GM12872 (cell line): ENCODE data around the gene PDIA3.
A peak's percentile ranks its signal among the peaks of the same experiment; 100 is the strongest.

Experiments
- TF ChIP-seq, protein P1 (sequence below): IDR thresholded peaks from 3 replicates; pipeline ENCODE4 v1.5.1; 2011; ENCODE audit warnings: low read depth, mild to moderate bottlenecking, low read length, moderate library complexity; ENCODE audit not compliant: insufficient read depth

Gene PDIA3

DNA sequence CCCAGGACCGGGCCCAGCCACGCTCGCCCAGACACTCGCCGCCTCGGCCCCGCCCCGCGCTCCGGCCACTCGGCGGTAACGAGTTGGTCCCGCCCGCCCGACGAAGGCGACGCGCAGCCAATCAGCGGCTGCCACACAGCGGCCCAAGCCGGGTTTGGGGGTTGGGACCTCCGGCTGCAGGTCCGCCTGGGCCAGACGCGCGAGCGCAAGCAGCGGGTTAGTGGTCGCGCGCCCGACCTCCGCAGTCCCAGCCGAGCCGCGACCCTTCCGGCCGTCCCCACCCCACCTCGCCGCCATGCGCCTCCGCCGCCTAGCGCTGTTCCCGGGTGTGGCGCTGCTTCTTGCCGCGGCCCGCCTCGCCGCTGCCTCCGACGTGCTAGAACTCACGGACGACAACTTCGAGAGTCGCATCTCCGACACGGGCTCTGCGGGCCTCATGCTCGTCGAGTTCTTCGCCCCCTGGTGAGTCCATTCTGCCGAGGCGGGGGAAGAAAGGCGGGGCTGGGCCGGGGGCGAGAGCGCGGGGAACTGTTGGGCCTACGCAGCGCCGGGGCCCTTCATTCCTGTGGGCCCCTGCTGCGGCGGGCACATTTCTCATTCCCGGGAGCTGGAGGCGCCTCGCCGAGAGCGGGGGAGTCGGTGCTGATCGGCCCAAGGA is at the start of gene PDIA3:
Gene PDIA3 (plus strand): TSS at position 194 of the 658 bp plus-strand sequence. CDS start 102 bp downstream, at position 296.
- TF ChIP-seq, protein P1, sequence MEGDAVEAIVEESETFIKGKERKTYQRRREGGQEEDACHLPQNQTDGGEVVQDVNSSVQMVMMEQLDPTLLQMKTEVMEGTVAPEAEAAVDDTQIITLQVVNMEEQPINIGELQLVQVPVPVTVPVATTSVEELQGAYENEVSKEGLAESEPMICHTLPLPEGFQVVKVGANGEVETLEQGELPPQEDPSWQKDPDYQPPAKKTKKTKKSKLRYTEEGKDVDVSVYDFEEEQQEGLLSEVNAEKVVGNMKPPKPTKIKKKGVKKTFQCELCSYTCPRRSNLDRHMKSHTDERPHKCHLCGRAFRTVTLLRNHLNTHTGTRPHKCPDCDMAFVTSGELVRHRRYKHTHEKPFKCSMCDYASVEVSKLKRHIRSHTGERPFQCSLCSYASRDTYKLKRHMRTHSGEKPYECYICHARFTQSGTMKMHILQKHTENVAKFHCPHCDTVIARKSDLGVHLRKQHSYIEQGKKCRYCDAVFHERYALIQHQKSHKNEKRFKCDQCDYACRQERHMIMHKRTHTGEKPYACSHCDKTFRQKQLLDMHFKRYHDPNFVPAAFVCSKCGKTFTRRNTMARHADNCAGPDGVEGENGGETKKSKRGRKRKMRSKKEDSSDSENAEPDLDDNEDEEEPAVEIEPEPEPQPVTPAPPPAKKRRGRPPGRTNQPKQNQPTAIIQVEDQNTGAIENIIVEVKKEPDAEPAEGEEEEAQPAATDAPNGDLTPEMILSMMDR: peak; percentile 10; the same call in 1 of the 3 replicates

DNA sequence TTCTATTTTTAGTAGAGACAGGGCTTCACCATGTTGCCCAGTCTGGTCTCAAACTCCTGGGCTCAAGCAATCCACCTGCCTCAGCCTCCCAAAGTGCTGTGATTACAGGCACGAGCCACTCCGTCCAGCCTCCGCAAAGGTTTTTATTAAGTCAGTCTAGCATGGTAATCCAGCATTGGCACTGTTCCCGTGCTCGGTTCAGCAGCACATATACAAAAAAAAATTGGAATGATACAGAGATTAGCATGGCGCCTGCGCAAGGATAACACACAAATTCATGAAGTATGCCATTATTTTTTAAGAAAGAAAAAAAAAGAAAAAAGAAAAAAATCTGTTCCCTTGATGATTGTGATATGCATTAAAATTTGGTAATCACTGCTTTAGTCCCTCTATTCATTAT is 44.1 kb upstream of the PDIA3 start:
- TF ChIP-seq, protein P1: no peak

DNA sequence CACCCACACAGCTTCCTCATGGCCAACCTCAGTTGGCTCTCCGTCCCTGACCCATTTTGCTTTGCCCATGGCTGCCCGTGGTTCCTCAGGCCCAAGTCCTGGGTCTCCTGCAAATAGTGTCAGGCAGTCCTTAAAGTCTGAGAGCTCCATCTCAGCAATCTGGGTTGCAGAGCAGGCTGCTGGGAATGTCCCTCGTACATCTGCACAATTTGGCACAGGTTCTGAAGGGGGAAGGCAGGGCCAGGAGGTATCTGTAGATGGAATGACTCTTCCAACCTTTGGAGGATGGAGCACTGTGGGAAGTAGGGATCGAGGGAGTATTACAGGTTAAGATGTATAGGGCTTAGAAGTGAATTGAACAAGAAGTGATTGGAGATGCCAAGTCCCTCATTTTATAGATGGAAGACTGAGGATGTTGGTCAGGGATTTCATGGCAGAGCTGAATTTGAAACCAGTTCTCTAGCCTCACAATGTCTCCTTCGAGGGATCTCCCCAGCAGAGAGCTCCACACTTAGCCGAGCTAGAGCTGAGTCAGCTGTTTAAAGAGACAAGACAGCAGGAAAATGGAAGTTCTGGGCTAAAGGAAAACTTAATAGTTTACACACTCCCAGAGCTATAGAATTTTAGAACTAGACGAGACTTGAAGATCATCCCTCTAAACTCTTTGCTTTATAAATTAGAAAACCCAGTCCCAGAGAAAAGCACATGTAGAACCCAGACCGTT is 43.4 kb upstream of the PDIA3 start:
- TF ChIP-seq, protein P1: no peak

DNA sequence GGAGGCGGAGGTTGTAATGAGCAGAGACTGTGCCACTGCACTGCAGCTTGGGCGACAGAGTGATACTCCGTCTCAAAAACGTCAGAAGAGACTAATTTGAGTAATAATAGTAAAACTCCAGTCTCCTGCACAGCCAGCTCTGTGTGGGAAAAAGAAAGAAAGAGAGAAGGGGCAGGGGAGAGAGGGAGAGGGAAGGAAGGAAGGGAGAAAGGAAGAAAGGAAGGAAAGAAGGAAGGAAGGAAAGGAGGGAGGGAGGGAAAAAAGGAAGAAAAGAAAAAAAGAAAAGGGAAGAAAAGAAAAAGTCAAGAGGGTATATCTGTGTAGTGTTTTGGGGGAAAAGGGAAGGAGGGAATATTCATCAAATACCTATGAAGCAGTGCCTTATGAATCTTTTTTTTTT is 23.1 kb upstream of the PDIA3 start:
- TF ChIP-seq, protein P1: no peak

DNA sequence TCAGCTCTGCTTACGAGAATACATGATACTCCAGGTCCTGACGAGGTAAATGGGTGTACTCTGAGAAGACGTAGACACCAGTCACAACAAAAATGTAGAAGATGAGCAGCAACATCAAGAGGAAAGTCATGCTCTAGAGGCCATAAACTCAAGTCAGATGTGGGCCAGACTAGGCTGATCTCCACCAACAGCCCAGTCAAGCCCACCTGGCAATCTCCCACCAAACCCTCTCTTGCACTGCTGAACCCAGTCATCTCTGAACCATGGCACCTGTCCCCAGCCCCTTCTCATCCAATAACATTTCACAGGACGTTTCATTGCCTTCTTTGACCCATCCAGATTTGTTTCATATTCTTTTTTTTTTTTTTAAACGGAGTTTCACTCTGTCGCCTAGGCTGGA is 10.8 kb upstream of the PDIA3 start:
- TF ChIP-seq, protein P1: no peak

DNA sequence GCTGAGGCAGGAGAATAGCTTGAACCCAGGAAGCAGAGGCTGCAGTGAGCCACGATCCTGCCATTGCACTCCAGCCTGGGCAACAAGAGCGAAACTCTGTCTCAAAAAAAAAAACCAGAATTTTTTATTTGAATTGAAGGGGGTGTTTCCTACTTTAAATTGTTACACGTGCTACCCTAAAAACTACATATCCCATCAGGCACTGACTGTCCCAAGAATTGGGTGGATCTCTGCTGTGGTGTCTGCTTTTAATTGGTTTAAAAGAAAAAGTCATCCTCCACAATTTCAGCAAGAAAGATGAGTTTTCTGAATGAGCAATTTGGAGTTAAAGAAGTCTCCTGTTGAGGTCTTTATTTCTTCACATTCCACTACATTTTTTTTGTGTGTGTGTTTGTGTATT is 2.1 kb downstream of the PDIA3 start:
- TF ChIP-seq, protein P1: no peak

DNA sequence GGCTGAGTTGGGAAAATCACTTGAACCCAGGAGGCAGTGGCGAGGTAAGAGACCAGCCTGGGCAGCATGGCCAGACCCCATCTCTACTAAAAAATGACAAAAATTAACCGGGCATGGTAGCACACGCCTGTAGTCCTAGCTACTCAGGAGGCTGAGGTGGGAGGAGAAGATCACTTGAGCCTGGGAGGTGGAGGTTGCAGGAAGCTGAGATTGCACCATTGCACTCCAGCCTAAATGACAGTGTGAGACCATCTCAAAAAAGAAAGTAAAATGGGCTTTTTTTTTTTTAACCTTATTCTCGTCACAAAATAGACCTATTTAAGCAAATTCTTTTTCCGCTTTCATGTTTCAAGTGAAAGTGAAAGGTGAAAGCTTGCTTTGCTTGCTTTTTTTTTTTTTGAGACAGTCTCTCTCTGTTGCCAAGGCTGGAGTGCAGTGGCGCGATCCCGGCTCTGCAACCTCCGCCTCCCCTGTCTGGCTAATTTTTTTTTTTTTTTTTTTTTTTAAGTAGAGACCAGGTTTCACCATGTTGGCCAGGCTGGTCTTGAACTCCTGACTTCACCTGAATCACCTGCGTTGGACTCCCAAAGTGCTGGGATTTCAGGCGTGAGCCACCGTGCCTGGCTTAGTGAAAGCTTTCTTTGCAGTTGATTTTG is 3.6 kb downstream of the PDIA3 start:
- TF ChIP-seq, protein P1: no peak
